SK-N-SH (cell line): ENCODE measurements around the gene FBXL15.

Source experiments
- CTCF ChIP-seq: fragments of 200-600 bp; sonication (generic); IDR thresholded peaks from 2 replicates; pipeline ENCODE4 v1.6.1; 2017; ENCODE audit warnings: antibody characterized with exemption, mild to moderate bottlenecking, moderate library complexity
- EP300 ChIP-seq, 2 experiments: IDR thresholded peaks; 2 replicates each; pipeline versions ENCODE4 v1.4.0 to v1.6.1; 2012; ENCODE audit warnings: borderline replicate concordance in 1 of 2, low read depth in 1 of 2, low read length in 1 of 2
- EZH2phosphoT487 ChIP-seq: fragments of 200-600 bp; sonication (generic); IDR thresholded peaks from 2 replicates; pipeline ENCODE4 v1.6.1; 2017; ENCODE audit warnings: low read depth, mixed run types, mild to moderate bottlenecking, antibody characterized with exemption, moderate library complexity, borderline replicate concordance
- FOXJ3 ChIP-seq: sonication (generic); formaldehyde crosslinking; IDR thresholded peaks from 2 replicates; pipeline ENCODE4 v1.5.1; 2020; ENCODE audit warnings: mild to moderate bottlenecking, missing genetic modification reagents
- FOXM1 ChIP-seq: IDR thresholded peaks from 2 replicates; pipeline ENCODE4 v1.4.0; 2012; ENCODE audit warnings: low read depth, mild to moderate bottlenecking
- JUND ChIP-seq: IDR thresholded peaks from 2 replicates; pipeline ENCODE4 v1.4.0; 2012
- MEF2A ChIP-seq: IDR thresholded peaks from 2 replicates; pipeline ENCODE4 v1.4.0; 2012; ENCODE audit warnings: low read depth, borderline replicate concordance
- POLR2AphosphoS5 ChIP-seq: IDR thresholded peaks from 2 replicates; pipeline ENCODE4 v1.6.1; 2012; ENCODE audit warnings: low read depth, low read length
- SIN3A ChIP-seq: IDR thresholded peaks from 2 replicates; pipeline ENCODE4 v1.6.1; 2012; ENCODE audit warnings: low read depth, mild to moderate bottlenecking, low read length, moderate library complexity, borderline replicate concordance
- TAF1 ChIP-seq: IDR thresholded peaks from 2 replicates; pipeline ENCODE4 v1.6.1; 2012; ENCODE audit warnings: low read depth, mild to moderate bottlenecking, low read length, moderate library complexity, borderline replicate concordance
- TCF12 ChIP-seq: IDR thresholded peaks from 2 replicates; pipeline ENCODE4 v1.4.0; 2012
- TEAD4 ChIP-seq: IDR thresholded peaks from 2 replicates; pipeline ENCODE4 v1.4.0; 2012; ENCODE audit warnings: mild to moderate bottlenecking, borderline replicate concordance; ENCODE audit not compliant: insufficient read depth
- YY1 ChIP-seq: IDR thresholded peaks from 2 replicates; pipeline ENCODE4 v1.4.0; 2012; ENCODE audit warnings: low read depth, mild to moderate bottlenecking
- ZBTB33 ChIP-seq: IDR thresholded peaks from 2 replicates; pipeline ENCODE4 v1.4.0; 2012; ENCODE audit warnings: low read depth, borderline replicate concordance

GRCh38 chr10:102450124-102450373 lies 29.4 kb downstream of the FBXL15 start:
- TF ChIP-seq CTCF (no peak), ZBTB33 (no peak), TAF1 (no peak), TEAD4 (no peak), POLR2AphosphoS5 (no peak), EP300 (IDR thresholded peaks at IDR 0.05; ENCODE audit: borderline replicate concordance in 1 of 2, low read depth in 1 of 2, low read length in 1 of 2) (no peak), JUND (no peak), SIN3A (no peak), FOXM1 (no peak), EZH2phosphoT487 (no peak), YY1 (no peak), MEF2A (no peak), FOXJ3 (no peak), TCF12 (no peak)
